Breast epithelium (tissue), 3 donors: Measurements from ENCODE around the gene F12.

Experiments
- POLR2A ChIP-seq: fragments of 450-650 bp; IDR thresholded peaks from one replicate; pipeline ENCODE4 v1.6.1; 2016; ENCODE audit warnings: antibody characterized with exemption, mild to moderate bottlenecking, moderate library complexity
- POLR2AphosphoS5 ChIP-seq, 3 donors: sonication (generic); formaldehyde crosslinking; IDR thresholded peaks; one replicate each; pipeline ENCODE4 v1.6.1; 2017; ENCODE audit warnings: antibody characterized with exemption in 3 of 3

GRCh38 chr5:177409043-177409801 is at the start of gene F12:
- TF ChIP-seq POLR2A (no peak), POLR2AphosphoS5 (IDR thresholded peaks at IDR 0.05) (no peak)
